ENCODE results near the gene AFF3. TPM values are rescaled to one million over a fixed set of nuclear protein-coding genes. Genes with fewer than 3 reads are reported as not detected.

AFF3 gene
- total RNA-seq, 1 experiment from 2014 or later: 0.61 TPM

GRCh38 chr2:99787769-99788382 is 354.5 kb downstream of the AFF3 start:
- Histone ChIP-seq H2AFZ (ENCODE audit: low read depth, low read length, poor library complexity, severe bottlenecking) (no peak overlapping the region), H3K27me3 (ENCODE audit: insufficient read depth, low read length) (peaks cover 48% of the 10 kb centered on the region), H3K27ac (ENCODE audit: low read depth, low read length) (no peak overlapping the region), H3K79me2 (ENCODE audit: insufficient read depth, low read length) (no peaks in the 10 kb centered on the region), H3K9me3 (ENCODE audit: control insufficient read depth in 1 of 2, insufficient read depth in 1 of 2, low read depth in 1 of 2, low read length in 2 of 2) (no peaks in the 10 kb centered on the region), H3K4me1 (ENCODE audit: control insufficient read depth in 1 of 2, insufficient read depth in 2 of 2, low read length in 2 of 2) (no peaks in the 10 kb centered on the region), H3K9ac (ENCODE audit: low read length) (no peak overlapping the region), H3K4me3 (replicated peaks in 1 of 2; ENCODE audit: low read depth in 1 of 2, low read length in 2 of 2) (no peak overlapping the region), H3K9me2 (ENCODE audit: insufficient read depth) (no peaks in the 10 kb centered on the region), H3K36me3 (ENCODE audit: control insufficient read depth in 1 of 2, insufficient read depth in 2 of 2, low read length in 2 of 2) (no peaks in the 10 kb centered on the region), H3K4me2 (ENCODE audit: low read length) (no peak overlapping the region), H4K20me1 (ENCODE audit: insufficient read depth) (no peaks in the 10 kb centered on the region)
- intact Hi-C loops (cut with micrococcal nuclease): no loop called here
- ATAC-seq: no peak
- ChIA-PET RAD21 (ENCODE audit: low non-redundant PET in 1 of 2, low total read pairs in 2 of 2, uncharacterized antibody in 2 of 2, unreplicated experiment in 2 of 2) (no interaction called here), POLR2A (no interaction called here), CTCF (no interaction called here)
- DNase-seq (ENCODE audit: low read depth, low spot score): no peak
- TF ChIP-seq CTCF (IDR thresholded peaks at IDR 0.05 in 2 of 3, conservative IDR thresholded peaks at IDR 0.05 in 1 of 3; ENCODE audit: borderline replicate concordance in 1 of 3, insufficient read depth in 1 of 3, low read depth in 2 of 3, low read length in 2 of 3) (no peak), RAD21 (IDR thresholded peaks at IDR 0.05; ENCODE audit: low read depth) (no peak), EZH2phosphoT487 (IDR thresholded peaks at IDR 0.05; ENCODE audit: borderline replicate concordance) (no peak), SIN3A (IDR thresholded peaks at IDR 0.05; ENCODE audit: low read depth) (no peak), POLR2A (IDR thresholded peaks at IDR 0.05; ENCODE audit: borderline replicate concordance, extremely low read depth, insufficient read depth, insufficient read length) (no peak), YY1 (IDR thresholded peaks at IDR 0.05; ENCODE audit: extremely low read depth, insufficient replicate concordance, low read depth, low read length) (no peak), FOSL1 (IDR thresholded peaks at IDR 0.05; ENCODE audit: low read depth) (no peak), REST (IDR thresholded peaks at IDR 0.05; ENCODE audit: low read depth) (no peak), ZNF274 (IDR thresholded peaks at IDR 0.05; ENCODE audit: low read depth, low read length) (no peak), ELF1 (IDR thresholded peaks at IDR 0.05; ENCODE audit: borderline replicate concordance, low read depth) (no peak), ATF3 (IDR thresholded peaks at IDR 0.05) (no peak), CEBPB (IDR thresholded peaks at IDR 0.05; ENCODE audit: low read depth) (no peak), CBX3 (IDR thresholded peaks at IDR 0.05; ENCODE audit: low read depth) (no peak), EGR1 (IDR thresholded peaks at IDR 0.05; ENCODE audit: low read depth) (no peak), SP1 (IDR thresholded peaks at IDR 0.05; ENCODE audit: low read depth) (no peak), MAX (IDR thresholded peaks at IDR 0.05) (no peak), TCF7L2 (IDR thresholded peaks at IDR 0.05; ENCODE audit: borderline replicate concordance, extremely low read depth, insufficient read depth, insufficient read length) (no peak), POLR2AphosphoS5 (IDR thresholded peaks at IDR 0.05; ENCODE audit: low read depth, low read length) (no peak)
- BruUV-seq (replicated peaks): no TSS peak

All from HCT116 (cell line).